HG02852 (cell line): ENCODE data around the gene TMEM134.

Source experiments
- ATAC-seq: cut with Tn5 transposase; IDR thresholded peaks from one replicate; pipeline ENCODE4 v1.9.1; 2021; ENCODE audit warnings: mild to moderate bottlenecking, moderate library complexity; ENCODE audit not compliant: unreplicated experiment

TMEM134 gene

GRCh38 chr11:67463680-67464410 is 5.2 kb downstream of the TMEM134 start:
- no peak for ATAC-seq

GRCh38 chr11:67463186-67463585 is 5.9 kb downstream of the TMEM134 start:
- no peak for ATAC-seq

DNA sequence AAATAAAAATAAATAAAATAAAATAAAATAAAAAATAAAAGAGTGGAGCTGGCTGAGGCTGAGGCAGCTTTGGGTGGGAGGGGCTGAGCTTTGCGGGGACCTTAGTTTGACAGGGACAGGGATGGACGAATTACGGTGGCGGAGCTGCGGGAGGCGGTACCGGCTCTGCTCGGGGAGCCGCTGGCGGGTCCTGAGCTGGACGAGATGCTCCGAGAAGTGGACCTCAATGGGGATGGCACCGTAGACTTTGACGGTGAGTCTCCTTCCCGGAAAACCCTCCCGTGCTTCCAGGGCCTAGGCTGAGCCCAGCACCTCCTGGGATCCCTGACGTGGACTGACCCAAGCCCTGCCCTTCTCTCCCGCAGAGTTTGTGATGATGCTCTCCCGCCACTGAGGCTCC is 10.8 kb downstream of the TMEM134 start:
- no peak for ATAC-seq

- ATAC-seq = no peak
Observed at GRCh38 chr11:67457453-67457852, 11.6 kb downstream of the TMEM134 start.

GRCh38 chr11:67456068-67456705 is 12.9 kb downstream of the TMEM134 start:
- ATAC-seq = no peak

DNA sequence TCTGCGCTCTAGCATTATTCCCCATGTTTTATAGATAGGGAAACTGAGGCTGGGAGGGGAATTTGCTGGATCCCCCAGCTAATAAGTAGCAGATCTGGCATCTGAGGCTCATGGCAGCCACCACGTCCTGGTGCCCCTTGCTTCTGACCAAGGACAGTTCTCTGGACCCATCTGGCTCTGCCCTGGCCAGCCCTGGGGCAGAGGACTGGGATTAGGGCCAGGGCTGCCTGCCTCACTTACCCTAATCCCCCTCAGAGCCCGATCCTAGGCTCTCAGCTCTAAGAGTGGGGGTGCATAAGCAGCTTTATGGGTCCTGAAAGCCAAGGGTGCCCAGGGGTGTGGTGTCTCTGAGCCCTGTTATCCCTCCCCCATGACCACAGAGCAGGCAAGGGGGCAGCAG is 14.0 kb downstream of the TMEM134 start, which contains the start of gene CABP4:
TSS of gene CABP4 (plus strand) at position 301 of the 400 bp plus-strand sequence. CDS start at position 371, 70 bp downstream.
- no peak for ATAC-seq

DNA sequence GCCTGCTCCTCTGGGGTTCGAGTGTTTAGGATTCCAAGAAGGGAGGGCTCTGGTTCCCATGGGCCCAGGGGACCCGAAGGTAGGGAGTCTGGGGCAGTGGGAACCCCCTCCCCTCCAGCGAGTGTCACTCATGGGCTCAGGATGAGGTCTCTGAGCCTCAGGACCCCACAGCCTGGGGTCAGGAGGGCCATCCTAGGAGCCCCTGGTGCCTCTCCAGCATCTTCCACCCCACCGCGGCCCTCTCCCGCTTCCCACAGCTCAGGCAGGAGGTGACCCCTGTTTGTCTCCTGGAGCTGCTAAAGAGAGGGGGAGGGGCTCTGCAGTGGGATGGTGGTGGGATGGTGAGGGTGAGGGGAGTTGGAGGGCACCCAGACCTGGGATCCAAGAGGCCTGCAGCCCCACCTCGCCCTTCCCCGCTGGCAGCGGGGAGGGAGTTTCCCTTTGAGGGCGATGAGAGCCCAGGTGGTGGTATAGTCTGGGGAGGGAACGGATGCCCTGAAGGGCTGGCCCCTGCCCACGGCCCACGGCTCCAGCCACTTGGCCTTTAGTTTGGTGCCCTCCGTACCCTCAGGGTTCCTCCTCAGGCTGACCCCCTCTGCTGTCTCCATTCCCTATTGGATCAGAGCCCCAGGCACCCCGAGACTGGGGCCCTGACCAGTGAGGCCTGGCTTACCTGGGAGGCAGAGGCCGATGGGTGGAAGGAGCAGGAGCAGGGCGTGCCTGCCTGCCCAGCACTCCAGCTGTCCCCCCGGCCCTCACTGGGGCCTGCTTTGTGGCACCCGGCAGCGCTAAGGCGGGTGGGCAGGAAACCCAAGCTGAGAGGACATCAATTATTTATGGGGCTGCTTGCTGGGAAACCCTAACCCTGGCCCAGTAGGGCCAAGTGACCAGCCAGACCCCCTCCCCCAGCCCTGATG is 15.0 kb downstream of the TMEM134 start:
- ATAC-seq = no peak

DNA sequence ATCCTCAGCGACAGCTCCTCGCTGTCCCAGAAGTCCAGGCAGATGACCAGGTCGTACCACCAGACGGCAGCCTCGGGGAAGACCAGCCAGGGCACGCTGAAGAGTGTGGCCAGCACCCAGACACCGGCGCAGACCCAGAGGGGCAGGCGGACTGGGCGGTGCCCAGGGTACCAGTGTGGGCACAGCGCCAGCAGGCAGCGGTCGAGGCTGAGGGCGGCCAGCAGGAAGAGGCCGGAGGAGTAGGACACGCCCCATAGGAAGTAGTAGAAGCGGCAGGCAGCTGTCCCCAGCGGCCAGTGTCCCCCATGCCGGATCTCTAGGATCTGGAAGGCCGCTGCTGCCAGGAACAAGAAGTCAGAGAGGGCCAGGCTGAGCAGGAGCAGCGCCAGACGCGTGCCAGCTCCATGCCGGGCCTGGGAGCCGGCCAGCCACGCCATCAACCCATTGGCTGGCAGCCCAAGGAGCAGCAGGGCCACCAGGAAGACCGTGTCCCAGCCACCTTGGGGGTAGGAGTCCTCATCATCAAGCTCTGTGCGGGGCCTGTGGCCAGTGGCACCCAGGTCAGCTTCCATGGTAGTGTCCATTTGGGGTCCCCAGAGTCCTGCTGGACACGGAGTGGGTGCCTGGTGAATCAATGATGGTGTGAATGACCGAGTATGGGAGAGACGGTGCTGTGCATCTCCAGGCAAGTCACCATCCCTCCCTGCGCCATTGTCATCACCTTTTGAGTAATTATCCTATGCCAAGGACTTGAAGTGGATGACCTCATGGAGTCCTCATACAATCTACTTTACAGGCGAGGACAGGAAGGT is 16.7 kb downstream of the TMEM134 start, which contains the start of gene GPR152:
TSS of gene GPR152 (minus strand) at position 589 of the 812 bp plus-strand sequence. CDS start at position 584, 5 bp downstream.
- ATAC-seq = no peak

DNA sequence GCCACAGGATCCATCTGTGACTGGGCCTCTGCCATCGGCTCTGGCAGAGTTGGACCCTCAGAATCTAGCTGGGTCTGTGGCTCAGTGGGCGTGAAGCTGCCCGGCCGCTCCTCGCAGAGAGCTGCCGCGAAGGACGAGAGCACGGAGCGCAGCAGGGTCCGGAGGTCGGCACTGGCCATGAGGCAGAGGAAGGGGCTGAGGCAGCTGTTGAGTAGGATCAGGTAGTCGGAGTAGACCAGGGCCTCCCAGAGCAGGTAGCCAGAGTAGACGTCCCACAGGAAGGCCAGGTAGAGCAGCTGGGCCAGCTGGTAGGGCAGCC is 17.4 kb downstream of the TMEM134 start:
- ATAC-seq = no peak

GRCh38 chr11:67450796-67451657 is 18.0 kb downstream of the TMEM134 start:
- ATAC-seq = no peak

- ATAC-seq = no peak
Observed at GRCh38 chr11:67449116-67449844, 19.8 kb downstream of the TMEM134 start.

DNA sequence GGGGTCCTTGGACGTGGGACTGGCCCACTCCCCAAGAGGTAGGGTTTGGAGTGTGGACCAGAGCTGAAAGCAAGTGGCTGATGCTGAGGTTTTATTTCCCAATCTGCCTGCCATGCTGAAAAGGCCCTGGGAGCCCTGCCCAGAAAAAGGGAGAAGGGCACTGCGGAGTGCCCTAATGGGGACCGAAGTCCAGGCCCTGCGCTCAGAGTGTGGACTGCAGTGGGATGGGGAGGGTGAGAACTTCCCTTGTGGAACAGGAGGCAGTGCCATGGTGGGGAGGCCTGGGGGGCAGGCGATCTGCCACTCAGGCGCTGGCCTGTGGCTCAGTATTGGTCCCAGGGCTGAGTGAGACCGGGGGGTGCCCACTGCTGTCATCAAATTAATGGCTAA is 20.8 kb downstream of the TMEM134 start:
- ATAC-seq = no peak

- no peak for ATAC-seq
Observed at GRCh38 chr11:67445515-67445914, 23.5 kb downstream of the TMEM134 start.

DNA sequence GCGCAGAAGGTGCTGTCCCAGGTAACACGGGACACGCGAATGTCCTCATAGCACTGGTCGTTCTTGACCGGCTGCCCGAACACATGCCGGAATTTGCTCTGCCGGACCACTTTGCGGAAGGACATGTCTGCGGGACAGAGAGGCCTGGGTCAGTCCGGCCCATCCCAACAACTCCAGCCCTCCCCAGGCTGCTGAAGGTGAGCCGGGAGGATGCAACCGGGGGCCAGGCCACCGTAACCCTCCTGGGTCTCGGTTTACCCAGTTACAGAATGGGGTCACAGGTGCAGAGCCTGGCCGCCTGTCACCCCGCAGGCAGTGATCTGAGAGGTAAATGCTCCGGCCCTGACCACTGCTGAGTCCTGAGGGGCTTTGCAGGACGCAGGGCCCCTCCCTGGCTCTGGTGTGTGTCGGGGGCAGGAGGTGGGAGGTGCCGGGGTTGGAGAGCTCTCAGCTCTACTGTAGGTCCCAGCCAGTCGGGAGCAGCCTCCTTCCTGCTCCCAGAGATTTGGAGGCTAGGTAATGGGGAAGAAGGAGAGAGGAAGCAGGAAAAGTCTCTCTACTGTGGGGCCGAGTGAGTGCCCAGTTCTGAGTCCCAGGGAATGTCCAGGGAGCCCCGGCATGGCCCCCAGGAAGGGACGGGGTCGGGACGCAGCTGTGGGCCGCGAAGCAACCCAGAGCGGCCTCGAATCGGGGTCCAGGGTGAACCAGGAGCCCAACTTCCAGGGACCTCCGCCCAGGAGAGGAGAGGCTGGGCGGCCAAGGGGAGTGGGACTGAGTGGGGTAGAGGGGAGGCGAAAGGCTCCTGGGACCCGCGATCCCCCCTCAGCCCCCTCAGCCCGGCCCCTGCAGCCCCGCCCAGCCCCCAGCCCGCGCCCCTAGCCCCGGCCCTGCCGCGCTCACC is 26.3 kb downstream of the TMEM134 start:
- ATAC-seq = no peak

GRCh38 chr11:67441731-67442351 is 27.2 kb downstream of the TMEM134 start:
- ATAC-seq = no peak

DNA sequence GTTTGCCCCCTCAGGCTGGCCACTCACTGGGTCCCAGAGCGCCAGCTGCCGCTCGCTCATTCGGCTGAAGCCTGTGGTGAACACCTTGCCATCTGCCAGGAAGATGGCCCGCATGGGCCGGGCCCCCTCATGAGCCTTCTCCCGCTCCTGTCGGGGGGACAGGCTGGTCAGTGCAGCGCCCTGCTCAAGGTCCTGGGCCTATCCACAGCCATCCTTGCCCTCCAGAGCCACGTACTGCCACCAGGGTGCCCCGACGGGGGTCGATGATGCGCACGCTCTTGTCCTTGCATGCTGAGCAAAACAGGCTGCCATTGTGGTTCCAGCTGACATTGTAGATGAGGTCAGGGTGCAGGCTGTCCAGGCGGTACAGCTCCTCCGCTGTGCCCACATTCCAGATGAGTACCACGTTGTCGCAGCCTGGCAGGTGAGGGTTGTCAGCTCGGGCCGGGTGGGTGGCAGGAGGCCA is 27.9 kb downstream of the TMEM134 start:
- ATAC-seq = no peak
